ENCODE results near the gene PINLYP.

GRCh38 chr19:43611788-43612187, 36.2 kb downstream of the PINLYP start, which contains the start of gene SRRM5:
- no peak for TF ChIP-seq ATF2 (CRISPR knock-in tag; IDR thresholded peaks at IDR 0.05; ENCODE audit: borderline replicate concordance, low read depth)
- TF ChIP-seq USF2 (CRISPR knock-in tag; IDR thresholded peaks at IDR 0.05): no peak
- no peak for TF ChIP-seq ESRRA (CRISPR knock-in tag; IDR thresholded peaks at IDR 0.05; ENCODE audit: borderline replicate concordance)
- no peak for TF ChIP-seq CDX4 (CRISPR knock-in tag; IDR thresholded peaks at IDR 0.05; ENCODE audit: borderline replicate concordance)
- TF ChIP-seq NR3C1 (CRISPR knock-in tag; conservative IDR thresholded peaks at IDR 0.05; ENCODE audit: low read depth): no peak

All from WTC11 (cell line).